ENCODE measurements around the gene ANKRD11. TPM values are rescaled to one million over a fixed set of nuclear protein-coding genes. Genes with fewer than 3 reads are reported as not detected.
A peak's percentile ranks its signal among the peaks of the same experiment; 100 is the strongest.
"Not testable (repeated sequence)": the region's sequence is repeated elsewhere in the genome, so short reads cannot be mapped to it uniquely, and the experiment has no call there.

Gene ANKRD11
- total RNA-seq, 1 experiment from 2014 or later, result 54.4 TPM

- Histone ChIP-seq H3K27me3 (ENCODE audit: control insufficient read depth, insufficient read depth, low read length) (no peaks in the 10 kb centered on the region), H3K4me3 (ENCODE audit: insufficient read depth, low read depth, low read length) (no peak overlapping the region), H3K36me3 (replicated peaks; ENCODE audit: control insufficient read depth, insufficient read depth, low read length) (no peaks in the 10 kb centered on the region; the same call in 1 of the 2 replicates)
- DNase-seq, result peak; percentile 59
These were observed 121.6 kb downstream of the ANKRD11 start for GRCh38 chr16:89368604-89369249.

DNA sequence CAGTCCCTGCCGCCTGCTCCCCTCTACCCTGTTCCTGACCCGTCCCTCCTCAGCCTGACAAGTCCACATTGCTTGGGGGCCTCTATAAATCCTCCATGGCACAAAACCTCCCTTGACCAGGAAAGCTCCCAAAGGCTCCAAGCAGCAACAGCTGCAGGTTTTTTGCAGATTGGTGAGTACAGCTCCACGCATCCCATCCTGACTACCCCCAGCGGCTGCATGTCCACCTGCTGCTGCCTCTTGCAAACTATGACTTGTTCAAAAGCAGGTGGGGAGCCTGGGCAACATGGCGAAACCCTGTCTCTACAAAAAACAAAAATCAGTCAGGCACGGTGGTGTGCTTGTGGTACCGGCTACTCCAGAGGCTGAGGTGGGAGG lies 122.8 kb downstream of the ANKRD11 start:
- DNase-seq, result no peak
- no peaks in the 10 kb centered on the region for H3K27me3 ChIP-seq (ENCODE audit: control insufficient read depth, insufficient read depth, low read length)
- no peaks in the 10 kb centered on the region; the same call in 1 of the 2 replicates for H3K36me3 ChIP-seq (replicated peaks; ENCODE audit: control insufficient read depth, insufficient read depth, low read length)
- H3K4me3 ChIP-seq (ENCODE audit: insufficient read depth, low read depth, low read length), result no peak overlapping the region

GRCh38 chr16:89366561-89367537 lies 123.5 kb downstream of the ANKRD11 start:
- peak; percentile 54 for DNase-seq
- no peak overlapping the region for H3K4me3 ChIP-seq (ENCODE audit: insufficient read depth, low read depth, low read length)

GRCh38 chr16:89365996-89366395 lies 124.4 kb downstream of the ANKRD11 start:
- H3K36me3 ChIP-seq (replicated peaks; ENCODE audit: control insufficient read depth, insufficient read depth, low read length), result no peaks in the 10 kb centered on the region; the same call in 1 of the 2 replicates
- H3K27me3 ChIP-seq (ENCODE audit: control insufficient read depth, insufficient read depth, low read length), result no peaks in the 10 kb centered on the region
- no peak overlapping the region for H3K4me3 ChIP-seq (ENCODE audit: insufficient read depth, low read depth, low read length)
- DNase-seq, result no peak

More at GRCh38 chr16:89366561-89367537, 123.5 kb downstream of the ANKRD11 start:
- H3K27me3 ChIP-seq (ENCODE audit: control insufficient read depth, insufficient read depth, low read length), result no peaks in the 10 kb centered on the region
- H3K36me3 ChIP-seq (replicated peaks; ENCODE audit: control insufficient read depth, insufficient read depth, low read length), result no peaks in the 10 kb centered on the region; the same call in 1 of the 2 replicates

DNA sequence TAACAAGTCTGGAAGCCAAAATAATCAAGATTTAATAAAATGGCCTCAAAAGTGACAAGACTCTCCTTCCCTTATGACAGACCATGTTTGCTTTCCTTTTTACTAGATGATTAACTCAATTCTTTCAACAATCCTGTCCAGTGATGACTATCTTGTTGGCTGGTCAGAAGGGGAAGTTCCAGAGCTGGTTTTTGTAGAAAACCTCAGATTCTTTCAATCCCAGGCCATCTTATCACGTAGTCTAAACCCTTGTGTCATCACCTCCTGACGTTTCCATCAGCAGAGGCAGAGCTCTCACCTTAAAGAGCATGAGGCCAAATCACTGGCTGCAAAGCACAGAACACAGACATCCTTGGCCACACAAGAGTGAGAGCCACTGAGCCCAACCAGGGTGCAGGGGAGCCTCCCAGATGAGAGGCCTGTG lies 125.3 kb downstream of the ANKRD11 start:
- H3K36me3 ChIP-seq (replicated peaks; ENCODE audit: control insufficient read depth, insufficient read depth, low read length), result no peaks in the 10 kb centered on the region; the same call in 1 of the 2 replicates
- no peaks in the 10 kb centered on the region for H3K27me3 ChIP-seq (ENCODE audit: control insufficient read depth, insufficient read depth, low read length)
- no peak overlapping the region for H3K4me3 ChIP-seq (ENCODE audit: insufficient read depth, low read depth, low read length)
- no peak for DNase-seq

- Histone ChIP-seq H3K36me3 (replicated peaks; ENCODE audit: control insufficient read depth, insufficient read depth, low read length) (no peaks in the 10 kb centered on the region; the same call in 1 of the 2 replicates), H3K4me3 (ENCODE audit: insufficient read depth, low read depth, low read length) (no peak overlapping the region), H3K27me3 (ENCODE audit: control insufficient read depth, insufficient read depth, low read length) (no peaks in the 10 kb centered on the region)
- DNase-seq, result no peak
These were observed 125.8 kb downstream of the ANKRD11 start for GRCh38 chr16:89364606-89365005.

DNA sequence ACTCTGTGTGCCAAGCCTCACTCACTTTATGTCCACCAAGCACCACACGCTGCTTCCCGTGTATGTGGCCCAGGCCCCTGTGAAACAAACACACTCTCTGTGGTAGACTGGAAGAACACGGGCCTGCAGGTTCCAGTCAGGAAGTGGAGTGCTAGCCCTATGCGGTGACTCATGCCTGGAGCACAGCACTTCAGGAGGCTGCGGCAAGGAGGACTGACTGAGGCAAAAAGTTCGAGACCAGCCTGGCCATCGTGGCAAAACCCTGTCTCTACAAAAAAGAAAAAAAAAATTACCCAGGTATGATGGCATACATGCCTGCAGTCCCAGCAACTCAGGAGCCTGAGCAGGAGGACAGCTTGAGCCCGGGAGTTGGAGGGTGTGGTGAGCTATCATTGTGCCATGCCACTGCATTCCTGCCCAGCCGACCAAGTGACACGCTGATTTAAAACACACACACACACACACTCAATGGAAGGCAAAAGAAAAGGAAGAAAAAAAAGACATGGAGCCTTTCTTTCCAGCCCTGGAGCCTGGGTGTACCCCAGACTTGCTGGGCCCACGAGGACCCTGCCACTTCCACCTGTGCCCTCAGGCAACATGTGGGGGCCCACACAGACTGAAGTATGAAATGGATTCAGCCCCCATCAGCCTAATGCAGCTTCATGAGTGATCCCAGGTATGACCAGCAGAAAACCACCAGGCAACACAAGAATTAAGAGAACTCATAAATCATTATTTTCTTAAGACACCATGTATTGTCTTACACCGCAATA lies 126.6 kb downstream of the ANKRD11 start:
- no peaks in the 10 kb centered on the region; the same call in 1 of the 2 replicates for H3K36me3 ChIP-seq (replicated peaks; ENCODE audit: control insufficient read depth, insufficient read depth, low read length)
- no peak overlapping the region for H3K4me3 ChIP-seq (ENCODE audit: insufficient read depth, low read depth, low read length)
- no peaks in the 10 kb centered on the region for H3K27me3 ChIP-seq (ENCODE audit: control insufficient read depth, insufficient read depth, low read length)
- DNase-seq, result no peak

DNA sequence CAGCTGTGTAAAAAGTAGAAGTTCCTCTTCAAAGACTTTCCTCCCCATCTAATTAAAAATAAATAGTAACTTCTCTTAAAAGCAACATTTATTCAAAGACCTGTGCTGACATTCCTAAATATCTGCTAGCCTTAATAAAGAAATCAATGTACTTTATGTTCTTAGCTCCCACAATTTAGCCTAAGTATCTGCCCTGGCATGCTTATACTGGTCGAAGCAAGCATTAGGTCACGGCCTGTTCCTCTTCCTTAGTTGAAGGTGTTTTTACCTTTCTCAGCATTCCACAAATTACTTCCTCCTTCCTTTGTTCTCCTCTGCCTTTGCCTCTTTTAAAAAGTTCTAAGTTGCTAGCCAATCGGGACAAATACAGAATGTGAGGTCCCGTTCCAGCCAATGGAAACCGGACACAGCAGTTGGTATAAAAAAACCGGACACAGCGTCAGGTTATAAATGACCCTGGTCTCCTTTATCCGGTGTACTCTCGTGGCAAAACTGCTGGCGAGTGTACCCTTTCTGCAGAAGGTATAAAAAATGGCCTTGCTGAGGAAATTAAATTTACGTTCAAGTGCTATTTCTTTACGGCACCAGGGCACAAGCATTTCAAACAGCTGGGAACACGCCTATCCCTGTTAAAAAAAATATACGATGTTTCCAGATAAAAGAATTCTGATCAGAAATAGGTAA lies 127.7 kb downstream of the ANKRD11 start:
- H3K27me3 ChIP-seq (ENCODE audit: control insufficient read depth, insufficient read depth, low read length); H3K4me3 ChIP-seq (ENCODE audit: insufficient read depth, low read depth, low read length): not testable (repeated sequence)

GRCh38 chr16:89361751-89362539 lies 128.4 kb downstream of the ANKRD11 start:
- Histone ChIP-seq H3K27me3 (ENCODE audit: control insufficient read depth, insufficient read depth, low read length) (no peaks in the 10 kb centered on the region), H3K4me3 (ENCODE audit: insufficient read depth, low read depth, low read length) (no peak overlapping the region), H3K36me3 (replicated peaks; ENCODE audit: control insufficient read depth, insufficient read depth, low read length) (no peaks in the 10 kb centered on the region; the same call in 1 of the 2 replicates)
- no peak for DNase-seq

More for the DNA sequence above, 127.7 kb downstream of the ANKRD11 start:
- not testable (repeated sequence) for H3K36me3 ChIP-seq (replicated peaks; ENCODE audit: control insufficient read depth, insufficient read depth, low read length); DNase-seq

GRCh38 chr16:89360760-89361435 lies 129.5 kb downstream of the ANKRD11 start:
- Histone ChIP-seq H3K36me3 (replicated peaks; ENCODE audit: control insufficient read depth, insufficient read depth, low read length) (no peaks in the 10 kb centered on the region; the same call in 1 of the 2 replicates), H3K4me3 (ENCODE audit: insufficient read depth, low read depth, low read length) (no peak overlapping the region), H3K27me3 (ENCODE audit: control insufficient read depth, insufficient read depth, low read length) (no peaks in the 10 kb centered on the region)
- DNase-seq, result peak; percentile 67

- no peak for DNase-seq
- Histone ChIP-seq H3K36me3 (replicated peaks; ENCODE audit: control insufficient read depth, insufficient read depth, low read length) (no peaks in the 10 kb centered on the region; the same call in 1 of the 2 replicates), H3K27me3 (ENCODE audit: control insufficient read depth, insufficient read depth, low read length) (no peaks in the 10 kb centered on the region), H3K4me3 (ENCODE audit: insufficient read depth, low read depth, low read length) (no peak overlapping the region)
These were observed 130.9 kb downstream of the ANKRD11 start for GRCh38 chr16:89359264-89360147.

Measured in H7 (cell line).